GM04503 (cell line): ENCODE data around the gene SDR39U1.

Experiments
- DNase-seq: peaks from one replicate; pipeline ENCODE4 v3.0.0-alpha.2; 2012; ENCODE audit warnings: low read depth

Gene SDR39U1

GRCh38 chr14:24390701-24391468 is 51.7 kb downstream of the SDR39U1 start:
- DNase-seq, result no peak
